ENCODE results near the gene NIPA2.

DNA sequence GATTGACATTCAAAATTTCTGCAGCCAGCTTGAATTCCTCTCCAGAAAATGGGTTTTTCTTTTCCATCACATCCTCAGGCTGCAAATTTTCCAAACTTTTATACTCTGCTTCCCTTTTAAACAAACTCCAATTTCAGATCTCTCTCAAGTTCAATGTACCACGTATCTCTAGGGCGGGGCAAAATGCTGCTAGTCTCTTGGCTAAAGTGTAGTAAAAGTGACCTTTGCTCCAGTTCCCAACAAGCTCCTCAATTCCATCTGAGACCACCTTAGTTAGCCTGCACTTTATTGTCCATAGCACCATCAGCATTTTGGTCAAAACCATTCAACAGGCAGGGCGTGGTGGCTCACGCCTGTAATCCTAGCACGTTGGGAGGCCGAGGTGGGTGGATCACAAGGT lies 46.7 kb downstream of the NIPA2 start:
- TF ChIP-seq CTCF (IDR thresholded peaks at IDR 0.05) (no peak), POLR2A (IDR thresholded peaks at IDR 0.05) (no peak)

Data from thyroid gland (tissue), 4 donors.